ENCODE measurements around the gene MANSC1. TPM values are rescaled to one million over a fixed set of nuclear protein-coding genes. Genes with fewer than 3 reads are reported as not detected.
A peak's percentile ranks its signal among the peaks of the same experiment; 100 is the strongest.
"Not testable (repeated sequence)": the region's sequence is repeated elsewhere in the genome, so short reads cannot be mapped to it uniquely, and the experiment has no call there.

MANSC1 gene
- total and polyA plus RNA-seq, 12 donors, result 4.7 to 13.3 (median 10.3) TPM

GRCh38 chr12:12353807-12354206 is 3.8 kb upstream of the MANSC1 start:
- intact Hi-C loops (cut with DNase I), result no loop called here
- H3K4me3 ChIP-seq, result no peak overlapping the region
- H3K36me3 ChIP-seq, result no peaks in the 10 kb centered on the region
- WGBS, 2 donors, result 22 to 45% methylated on average over 5 of the region's 5 CpGs
- H3K27me3 ChIP-seq, result no peaks in the 10 kb centered on the region
- ATAC-seq (no peak), DNase-seq (no peak)
- peak overlapping the region in 1 of 10 donors; percentile 9 for H3K27ac ChIP-seq
- H3K9me3 ChIP-seq, result no peaks in the 10 kb centered on the region
- no peak for TF ChIP-seq CTCF (IDR thresholded peaks at IDR 0.05)
- peaks cover 0 to 35% (median 22%) of the 10 kb centered on the region in 9 donors for H3K4me1 ChIP-seq

GRCh38 chr12:12353276-12353675 is 3.2 kb upstream of the MANSC1 start:
- Histone ChIP-seq H3K27ac (no peak overlapping the region), H3K27me3 (no peaks in the 10 kb centered on the region), H3K36me3 (no peaks in the 10 kb centered on the region), H3K9me3 (no peaks in the 10 kb centered on the region), H3K4me1 (peaks cover 0 to 30% (median 20%) of the 10 kb centered on the region in 9 donors), H3K4me3 (no peak overlapping the region)
- DNase-seq (no peak), ATAC-seq (no peak)
- WGBS, 2 donors, result 82 to 88% methylated on average over 1 of the region's 1 CpG
- intact Hi-C loops (cut with DNase I), result no loop called here
- no peak for TF ChIP-seq CTCF (IDR thresholded peaks at IDR 0.05)

GRCh38 chr12:12351468-12352185 is 1.6 kb upstream of the MANSC1 start:
- H3K4me3 ChIP-seq; intact Hi-C loops (cut with DNase I); H3K27ac ChIP-seq; ATAC-seq; H3K27me3 ChIP-seq; H3K36me3 ChIP-seq; DNase-seq; H3K9me3 ChIP-seq: not testable (repeated sequence)
- 94% methylated on average over 19 of the region's 19 CpGs for WGBS, 2 donors
- H3K4me1 ChIP-seq, result peaks cover 0 to 23% (median 14%) of the 10 kb centered on the region in 9 donors

GRCh38 chr12:12350868-12351463 is 924 bp upstream of the MANSC1 start:
- peak overlapping the region in 4 of 10 donors; percentile 74 to 92 (median 88) for H3K4me3 ChIP-seq
- no peak for TF ChIP-seq CTCF (IDR thresholded peaks at IDR 0.05)
- peaks cover 0 to 18% (median 10%) of the 10 kb centered on the region in 9 donors for H3K4me1 ChIP-seq
- WGBS, 2 donors, result 86 to 94% methylated on average over 3 of the region's 3 CpGs
- no peaks in the 10 kb centered on the region for H3K27me3 ChIP-seq
- intact Hi-C loops (cut with DNase I), result no loop called here
- H3K36me3 ChIP-seq, result no peaks in the 10 kb centered on the region
- DNase-seq, result no peak
- ATAC-seq, result no peak
- H3K27ac ChIP-seq, result peak overlapping the region in 3 of 10 donors; percentile 81 to 86 (median 86)
- no peaks in the 10 kb centered on the region for H3K9me3 ChIP-seq

Data from heart right ventricle (tissue), 16 donors.